ENCODE data around the gene AURKA.
A peak's percentile ranks its signal among the peaks of the same experiment; 100 is the strongest.

Gene AURKA

DNA sequence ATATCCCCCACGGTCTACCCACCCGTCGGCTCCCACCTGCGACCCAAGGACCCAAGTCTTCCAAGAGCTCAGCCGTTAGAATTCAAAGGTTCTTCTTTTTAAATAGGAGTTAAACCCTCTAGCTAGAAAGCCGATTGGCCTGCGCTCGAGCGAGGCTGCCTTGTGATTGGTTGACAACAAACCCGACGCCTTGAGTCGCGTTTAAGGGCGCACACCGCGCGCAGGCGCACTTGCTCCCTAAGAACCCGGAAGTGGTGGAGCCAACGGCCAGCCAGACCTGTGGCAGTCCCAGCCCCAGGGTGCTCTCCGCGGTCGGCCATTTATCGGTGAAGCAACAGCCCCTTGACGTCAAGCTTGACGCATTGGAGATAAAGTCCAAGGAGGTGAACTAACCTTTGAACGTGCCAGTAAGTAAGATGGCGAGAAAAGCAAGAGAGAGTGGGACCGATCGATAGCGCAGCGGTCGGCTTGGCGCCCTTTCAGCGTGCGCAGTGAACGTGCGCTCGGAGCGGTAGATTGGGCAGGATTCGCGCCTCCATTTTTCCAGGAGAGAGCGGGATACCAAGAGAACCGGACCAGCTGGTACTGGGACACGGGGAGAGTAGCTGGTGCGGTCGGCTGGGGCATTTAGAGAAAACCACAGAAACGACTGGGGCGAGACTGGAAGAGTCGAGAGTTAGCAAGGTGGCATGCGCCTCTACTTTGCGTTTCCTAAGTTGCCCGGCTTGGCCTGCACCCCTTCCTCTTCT lies at the start of gene AURKA, which contains the start of gene CSTF1:
AURKA (minus strand) TSS at position 84 of the 749 bp plus-strand sequence. CDS start 4,018 bp downstream, outside the sequence.
CSTF1 (plus strand) TSS at position 514 of the 749 bp plus-strand sequence. CDS start 2,908 bp downstream, outside the sequence.
- peak; percentile 99 to 100 for DNase-seq

DNA sequence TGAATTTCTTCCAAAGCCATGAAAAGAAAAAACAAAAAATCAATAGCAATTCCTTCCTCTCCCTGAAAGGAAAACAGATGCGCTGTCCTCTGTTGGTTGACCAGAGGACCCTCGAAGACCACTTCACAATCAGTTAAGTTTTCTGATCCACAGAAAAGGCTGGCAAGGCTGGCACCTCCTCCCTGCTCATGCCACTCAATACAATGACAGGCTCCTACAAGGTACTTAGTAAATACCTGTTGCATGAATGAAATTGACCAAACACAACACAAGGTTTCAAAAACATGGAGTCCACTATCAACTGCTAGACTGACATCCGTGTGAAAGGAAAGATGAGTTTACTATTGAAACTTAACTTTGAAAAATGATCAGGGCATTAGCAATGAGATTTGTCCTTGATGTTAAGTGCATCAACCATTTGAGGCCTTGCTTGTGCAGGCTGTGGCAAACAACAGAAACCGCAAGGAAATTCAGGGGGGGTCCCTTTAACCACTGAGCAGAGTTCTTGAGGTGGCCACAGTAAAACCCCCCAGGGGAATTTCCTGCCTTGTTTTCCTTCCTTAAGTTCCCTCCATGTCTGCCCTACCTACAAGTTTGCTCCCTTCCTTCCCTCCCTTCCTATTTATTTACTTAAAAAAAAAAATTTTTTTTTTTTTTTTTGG lies 48.5 kb upstream of the AURKA start:
- DNase-seq: no peak

DNA sequence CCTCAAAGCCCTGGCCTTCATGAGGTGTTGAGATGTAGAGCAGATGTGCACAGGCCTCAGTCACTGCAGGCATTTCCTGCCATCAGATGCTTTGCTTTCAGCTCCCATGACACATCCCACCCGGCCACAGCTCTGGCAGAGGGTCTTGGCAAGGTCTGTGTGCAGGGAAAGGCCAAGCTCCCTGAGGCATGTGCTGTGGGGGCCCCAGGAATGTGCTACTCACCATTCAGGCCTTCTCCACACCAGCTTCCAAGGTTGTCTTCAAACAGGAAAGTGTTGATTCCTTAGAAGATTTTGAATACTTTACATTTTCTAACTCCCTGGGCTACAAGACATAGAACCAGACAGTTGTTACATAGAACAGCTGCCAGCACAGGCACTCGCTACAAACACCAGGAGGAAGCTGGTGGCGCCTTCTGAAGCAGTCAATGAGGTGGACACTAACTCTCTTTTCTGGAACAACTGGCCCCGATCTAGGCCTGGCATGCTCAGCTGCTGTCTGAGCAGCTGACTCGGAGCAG lies 47.8 kb upstream of the AURKA start:
- no peak for DNase-seq

DNA sequence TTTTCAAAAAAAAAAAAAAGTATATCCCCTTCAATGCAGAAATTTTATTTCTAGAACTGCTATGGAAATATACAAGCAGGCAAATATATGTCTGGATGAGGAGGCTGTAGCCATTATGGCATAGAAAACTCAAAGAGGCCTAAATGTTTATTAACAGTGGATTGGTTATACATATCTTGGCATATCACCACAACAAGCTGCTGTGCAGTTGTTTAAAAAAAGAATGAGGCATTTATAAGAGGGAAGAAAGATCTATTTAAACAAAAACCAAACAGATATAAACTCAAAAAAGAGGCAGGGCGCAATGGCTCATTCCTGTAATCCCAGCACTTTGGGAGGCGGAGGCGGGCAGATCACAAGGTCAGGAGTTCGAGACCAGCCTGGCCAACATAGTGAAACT lies 46.3 kb upstream of the AURKA start:
- no peak for DNase-seq

DNA sequence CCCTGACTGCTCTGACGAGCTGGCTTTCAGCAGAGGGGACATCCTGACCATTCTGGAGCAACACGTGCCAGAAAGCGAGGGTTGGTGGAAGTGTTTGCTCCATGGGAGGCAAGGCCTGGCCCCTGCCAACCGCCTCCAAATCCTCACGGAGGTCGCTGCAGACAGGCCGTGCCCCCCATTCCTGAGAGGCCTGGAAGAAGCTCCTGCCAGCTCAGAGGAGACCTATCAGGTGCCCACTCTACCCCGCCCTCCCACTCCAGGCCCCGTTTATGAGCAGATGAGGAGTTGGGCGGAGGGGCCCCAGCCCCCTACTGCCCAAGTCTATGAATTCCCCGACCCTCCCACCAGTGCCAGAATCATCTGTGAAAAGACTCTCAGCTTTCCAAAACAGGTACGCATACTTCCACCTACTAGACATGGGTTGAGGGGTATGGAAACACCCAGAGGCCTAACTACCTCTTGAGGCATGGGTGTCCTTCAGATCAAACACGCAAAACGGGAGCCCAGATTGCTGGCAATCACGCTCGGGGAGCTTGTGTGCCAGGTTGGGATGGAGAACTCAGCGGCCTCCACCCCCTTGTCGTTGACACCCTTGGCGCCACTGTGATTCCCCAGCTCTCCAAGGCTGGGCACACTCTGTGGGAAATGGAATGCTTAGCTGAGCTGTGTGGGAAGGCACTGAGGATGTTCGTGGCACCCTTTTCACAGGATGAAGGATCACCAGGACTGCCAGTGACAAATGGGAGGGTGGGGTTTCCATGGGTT lies 45.4 kb upstream of the AURKA start:
- no peak for DNase-seq

DNA sequence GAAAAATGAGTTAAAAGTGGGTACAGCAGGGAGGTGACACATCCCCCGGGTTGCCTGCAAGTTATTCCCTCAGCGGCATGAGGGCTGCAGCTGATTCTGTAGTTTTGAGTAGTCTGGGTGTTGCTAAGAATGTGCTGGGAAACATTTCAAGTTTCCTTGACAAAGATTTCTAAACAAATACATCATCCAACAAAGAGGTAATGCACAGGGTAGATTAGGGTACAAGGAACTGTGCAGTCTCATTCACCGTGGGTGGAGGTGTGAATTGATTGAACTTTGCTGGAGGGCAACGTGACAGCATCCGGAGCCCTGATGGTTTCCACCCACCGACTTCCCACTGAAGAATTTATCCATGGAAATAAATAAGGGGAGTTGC lies 41.9 kb upstream of the AURKA start:
- DNase-seq: no peak

DNA sequence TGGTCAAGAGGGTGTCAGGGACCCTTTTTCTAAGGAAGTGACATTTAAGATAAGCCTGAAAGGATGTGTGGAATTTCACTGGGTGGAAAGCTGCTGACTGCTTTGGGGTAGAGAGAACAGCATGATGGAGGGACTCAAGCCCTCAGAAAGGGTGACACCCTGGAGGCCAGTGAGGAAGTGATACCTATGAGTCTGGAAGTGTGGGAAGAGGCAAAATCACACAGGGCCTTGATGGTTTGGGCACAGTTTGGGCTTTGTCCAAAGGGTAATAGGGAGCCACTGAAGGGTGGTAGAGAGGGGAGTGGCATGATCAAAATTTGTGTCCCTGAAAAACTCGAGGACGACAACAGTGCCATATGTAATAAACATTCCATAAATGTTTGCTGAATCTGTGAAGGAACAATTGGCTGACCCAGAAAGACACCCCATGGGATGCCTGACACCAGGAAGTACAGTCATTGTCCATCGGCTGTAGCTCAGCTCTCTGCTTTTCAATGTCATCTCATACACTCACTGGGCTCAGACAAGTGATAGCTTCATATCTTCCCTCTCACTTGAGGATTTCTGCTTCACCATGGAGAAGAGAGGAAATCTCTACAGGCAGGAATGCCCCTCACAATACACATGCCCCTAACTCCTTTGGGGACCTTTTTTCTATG lies 41.3 kb upstream of the AURKA start:
- DNase-seq: no peak

DNA sequence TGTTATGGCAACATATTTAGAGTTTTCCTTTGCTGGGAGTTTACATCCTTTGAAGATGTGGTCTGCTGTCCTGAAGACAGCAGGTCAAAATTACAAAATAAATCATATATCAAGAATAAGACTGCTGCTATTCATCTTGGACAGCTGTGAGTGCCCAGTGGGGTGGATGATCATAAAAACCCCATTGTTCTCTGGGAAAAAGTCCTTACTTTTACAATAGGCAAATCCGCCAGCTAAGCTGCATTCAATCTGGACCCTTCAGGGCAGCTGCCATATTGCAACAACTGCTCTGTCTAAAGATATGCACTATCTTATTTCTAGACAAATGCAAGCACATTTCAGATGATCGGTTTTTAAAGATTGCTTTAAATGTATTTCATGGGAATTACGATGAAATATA lies 39.5 kb upstream of the AURKA start:
- no peak for DNase-seq

DNA sequence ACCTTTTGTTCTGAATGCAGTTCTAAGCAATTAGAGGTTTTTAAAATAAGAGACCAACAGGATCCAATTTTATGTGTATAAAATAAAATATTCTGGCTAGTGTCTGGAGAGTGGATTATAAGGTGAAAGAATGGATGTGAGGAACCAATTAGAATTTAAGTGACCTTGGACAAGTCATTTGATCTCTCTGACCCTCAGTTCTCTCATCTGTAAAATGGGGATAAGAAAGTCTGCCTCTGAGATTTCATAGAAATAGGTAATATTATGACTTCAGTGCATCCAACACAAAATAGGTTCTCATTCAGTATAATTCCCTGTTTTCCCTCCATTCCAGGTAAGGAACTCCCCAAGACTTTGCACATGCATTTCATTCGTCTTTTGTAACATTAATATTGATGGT lies 38.9 kb upstream of the AURKA start:
- DNase-seq: no peak

DNA sequence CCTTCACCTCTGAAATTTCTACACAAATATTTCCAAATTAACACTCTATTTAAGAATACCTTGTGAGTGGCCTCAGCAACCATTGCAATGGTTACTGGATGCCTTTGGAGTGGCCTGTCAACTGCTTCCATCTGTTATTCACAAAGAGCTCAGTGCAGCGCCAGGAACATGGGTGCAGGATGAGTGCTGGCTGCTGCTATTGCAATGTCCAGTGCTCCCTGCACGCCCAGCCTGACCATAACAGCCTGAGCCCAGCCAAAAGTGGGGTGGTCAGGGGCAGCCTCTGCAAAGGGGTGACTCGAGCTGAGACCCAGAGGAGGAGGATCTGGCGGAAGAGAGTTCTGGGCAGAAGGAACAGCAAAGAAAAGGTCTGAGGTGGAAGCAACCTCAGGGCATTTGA lies 38.4 kb upstream of the AURKA start:
- no peak for DNase-seq

DNA sequence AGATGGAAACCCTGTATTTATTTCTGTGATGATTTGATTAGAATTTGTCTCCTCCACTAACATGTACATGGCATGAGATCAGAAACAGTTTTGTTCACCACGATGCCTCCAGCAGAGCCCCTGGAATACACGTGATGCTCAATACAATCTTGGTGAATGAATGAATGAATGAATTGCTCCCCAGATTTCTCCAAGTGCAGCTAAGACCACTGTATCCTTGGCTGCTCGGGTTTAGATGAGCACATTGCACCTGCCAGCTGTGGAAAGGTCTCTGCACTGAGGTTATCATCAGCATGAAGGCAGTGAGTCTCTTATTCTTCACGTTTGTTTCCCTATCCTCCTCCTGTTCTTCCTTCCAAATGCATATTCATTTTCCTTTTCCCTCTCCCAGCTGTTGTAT lies 37.9 kb upstream of the AURKA start:
- DNase-seq: no peak

DNA sequence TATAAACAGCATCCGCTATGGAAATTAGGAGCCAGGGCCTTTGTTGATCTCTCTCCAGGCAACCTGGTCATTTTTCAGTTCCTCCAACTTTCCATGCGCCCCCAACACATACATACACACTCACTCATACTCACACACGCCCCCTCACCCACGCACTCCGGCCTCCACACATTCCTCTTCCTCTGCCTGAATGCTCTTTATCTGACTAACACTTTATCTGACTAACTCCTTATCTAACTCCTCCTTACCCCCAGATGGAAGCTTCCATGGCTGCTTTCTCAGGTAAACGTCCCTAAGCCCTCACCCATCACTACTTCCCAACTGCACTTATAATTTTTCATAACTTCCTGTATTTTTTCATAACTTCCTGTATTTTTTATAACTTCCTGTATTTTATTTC lies 37.5 kb upstream of the AURKA start:
- no peak for DNase-seq

DNA sequence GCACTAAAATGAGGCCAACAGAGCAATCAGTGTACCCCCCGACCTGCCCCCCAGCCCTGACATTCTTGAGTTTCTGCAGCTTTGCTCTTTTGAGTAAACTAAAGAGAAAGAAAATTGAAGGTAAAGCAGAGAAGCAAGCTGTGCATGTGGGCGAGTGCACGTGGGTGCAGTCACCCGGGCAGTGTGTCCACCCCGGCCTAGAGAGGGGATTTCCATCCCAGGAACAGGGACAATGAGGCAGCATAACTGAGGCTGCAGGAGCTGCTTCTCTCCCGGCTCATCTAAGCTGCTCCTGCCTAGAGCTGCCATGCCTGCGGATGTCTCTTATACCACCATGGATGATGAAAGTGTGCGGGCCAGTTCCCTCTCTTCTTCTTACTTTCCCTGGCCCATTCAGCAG lies 36.9 kb upstream of the AURKA start:
- DNase-seq: no peak

DNA sequence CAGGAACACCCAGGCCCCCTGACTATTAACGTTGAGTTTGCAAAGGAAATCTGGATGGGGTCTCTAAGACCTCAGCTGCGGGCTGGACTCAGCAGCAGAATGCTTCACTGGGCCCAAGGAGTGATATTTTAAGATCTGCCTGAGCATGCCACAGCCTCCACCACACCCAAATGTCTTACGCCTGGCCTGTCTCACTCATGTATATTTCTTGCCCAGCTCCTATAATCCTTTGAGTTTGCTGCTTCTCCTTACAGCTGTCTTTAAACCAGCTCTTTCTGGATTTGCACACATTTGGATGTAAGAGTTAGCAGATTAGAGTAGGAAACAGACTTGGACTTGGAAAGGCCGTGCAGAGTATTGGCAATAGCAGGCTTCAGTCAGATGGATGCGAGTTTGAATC lies 36.4 kb upstream of the AURKA start:
- no peak for DNase-seq

DNA sequence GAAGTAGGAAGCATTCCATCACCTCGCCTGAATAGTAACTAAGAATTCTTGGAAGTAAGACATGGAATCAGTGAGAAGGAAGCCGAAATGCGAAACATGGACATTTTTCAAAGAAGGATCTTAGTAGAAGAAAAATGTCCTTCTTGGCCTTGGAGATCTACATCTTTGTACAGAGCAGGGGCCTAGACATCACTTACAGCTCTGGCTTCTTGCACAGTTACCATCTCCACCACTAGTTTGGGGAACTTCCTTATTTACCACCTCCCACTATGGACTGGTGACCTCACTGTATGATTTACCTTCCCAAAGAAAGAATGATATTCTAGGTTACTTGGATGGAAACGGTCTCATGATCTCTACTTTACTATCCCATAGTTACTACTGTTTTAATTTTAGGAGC lies 35.8 kb upstream of the AURKA start:
- DNase-seq: no peak

DNA sequence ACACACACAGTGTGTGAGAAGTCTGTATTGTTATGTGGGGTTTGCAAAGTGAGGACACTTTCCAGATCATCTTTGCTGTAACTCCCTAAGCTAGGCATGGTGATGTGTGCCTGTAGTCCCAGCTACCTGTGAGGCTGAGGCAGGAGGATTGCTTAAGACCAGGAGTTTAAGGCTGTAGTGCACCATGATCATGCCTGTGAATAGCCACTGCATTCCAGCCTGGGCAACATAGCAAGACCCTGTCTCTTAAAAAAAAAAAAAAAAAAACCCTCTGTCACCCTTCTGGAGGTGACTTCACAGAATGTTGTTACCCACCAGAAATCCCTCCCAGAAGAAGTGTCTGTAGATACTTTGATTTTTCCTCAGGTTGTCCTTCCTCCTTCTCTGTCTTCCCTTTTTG lies 34.9 kb upstream of the AURKA start:
- DNase-seq: no peak

DNA sequence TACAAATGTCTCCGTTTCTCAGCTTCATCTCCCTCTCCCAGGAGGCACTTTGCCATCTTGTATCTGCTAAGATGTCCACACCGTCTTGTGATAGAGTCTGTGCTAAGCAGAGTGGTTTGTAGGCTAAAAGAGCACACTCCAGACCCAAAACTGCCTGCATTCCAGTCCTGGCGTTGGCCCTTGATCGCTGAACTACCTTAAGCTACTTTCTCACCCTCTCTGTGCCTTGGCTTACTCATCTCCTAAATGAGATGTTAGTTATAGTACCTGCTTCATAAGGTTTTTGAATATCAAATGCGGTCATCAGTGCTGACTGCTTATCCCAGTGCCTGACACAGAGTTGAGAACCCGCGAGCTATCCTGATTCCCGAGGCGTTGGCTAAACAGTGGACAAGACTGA lies 34.0 kb upstream of the AURKA start:
- no peak for DNase-seq

DNA sequence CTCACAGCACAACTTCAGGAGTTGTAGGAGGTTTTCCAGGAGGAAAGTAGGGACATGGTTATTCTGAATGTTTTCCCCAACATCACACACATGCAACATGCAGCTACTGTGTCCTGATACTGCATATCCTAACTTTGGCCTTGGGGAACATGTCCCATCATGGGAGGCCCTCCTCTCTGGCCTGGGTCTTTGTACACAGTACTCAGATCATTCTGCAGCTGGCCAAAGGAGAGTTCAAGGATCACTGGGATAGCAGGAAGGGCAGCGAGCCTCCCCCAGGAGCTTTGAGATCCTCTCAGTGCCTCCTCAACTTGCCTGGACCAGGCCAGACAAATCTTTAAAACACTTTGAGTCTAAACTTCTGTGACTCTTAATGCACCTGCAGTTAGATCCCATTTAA lies 32.9 kb upstream of the AURKA start:
- no peak for DNase-seq

DNA sequence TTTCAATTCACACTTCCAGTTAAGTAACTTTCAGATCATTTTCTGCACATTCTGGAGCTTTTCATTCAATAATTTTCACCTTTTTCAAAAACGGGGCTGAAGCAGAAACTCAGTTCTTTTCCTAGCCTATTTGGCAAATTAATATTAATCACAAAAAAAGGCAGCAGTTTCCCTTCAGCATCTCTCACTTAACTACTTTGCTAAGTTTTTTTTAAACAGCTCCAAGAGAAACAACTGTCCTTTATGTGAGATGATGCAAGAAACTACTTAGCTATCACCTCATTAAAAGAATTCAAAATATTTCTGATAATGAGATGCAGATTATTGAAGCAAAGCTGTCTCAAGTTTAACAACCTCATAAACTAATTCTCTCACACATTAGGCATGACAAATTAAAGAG lies 31.9 kb upstream of the AURKA start:
- no peak for DNase-seq

DNA sequence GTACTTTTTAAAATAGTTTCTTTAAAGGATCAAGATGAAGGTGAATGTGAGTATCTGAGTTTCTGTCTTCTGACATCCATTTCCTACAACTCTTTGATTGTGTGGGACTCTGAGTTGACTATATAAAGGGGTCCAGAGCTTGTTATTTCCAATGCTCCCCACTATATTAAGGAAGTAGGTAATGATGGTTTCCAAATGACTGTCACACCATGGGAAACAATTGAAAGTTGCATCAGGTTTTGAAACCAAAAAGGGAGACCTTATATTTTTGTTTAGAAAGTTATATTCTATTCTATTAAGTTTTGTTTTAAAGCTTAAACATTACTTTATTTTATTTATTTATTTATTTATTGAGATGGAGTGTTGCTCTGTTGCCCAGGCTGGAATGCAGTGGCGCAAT lies 31.2 kb upstream of the AURKA start:
- no peak for DNase-seq

DNA sequence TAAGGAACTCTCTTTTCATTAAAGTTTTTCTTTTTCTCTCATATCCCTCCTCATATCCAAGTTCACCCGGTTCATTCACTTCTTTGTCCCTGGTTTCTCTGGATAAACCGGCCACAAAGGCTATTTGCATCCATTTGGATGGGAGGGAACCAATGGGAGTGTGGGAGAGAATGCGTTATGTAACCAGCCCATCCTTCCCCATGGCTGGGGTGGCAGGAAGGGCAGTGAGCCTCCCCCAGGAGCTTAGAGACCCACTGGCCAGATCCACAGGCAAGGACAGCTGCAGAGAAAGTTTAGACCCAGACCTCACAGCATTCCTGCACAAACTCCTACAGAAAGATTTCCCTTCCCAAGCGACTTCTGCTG lies 30.8 kb upstream of the AURKA start:
- DNase-seq: no peak

DNA sequence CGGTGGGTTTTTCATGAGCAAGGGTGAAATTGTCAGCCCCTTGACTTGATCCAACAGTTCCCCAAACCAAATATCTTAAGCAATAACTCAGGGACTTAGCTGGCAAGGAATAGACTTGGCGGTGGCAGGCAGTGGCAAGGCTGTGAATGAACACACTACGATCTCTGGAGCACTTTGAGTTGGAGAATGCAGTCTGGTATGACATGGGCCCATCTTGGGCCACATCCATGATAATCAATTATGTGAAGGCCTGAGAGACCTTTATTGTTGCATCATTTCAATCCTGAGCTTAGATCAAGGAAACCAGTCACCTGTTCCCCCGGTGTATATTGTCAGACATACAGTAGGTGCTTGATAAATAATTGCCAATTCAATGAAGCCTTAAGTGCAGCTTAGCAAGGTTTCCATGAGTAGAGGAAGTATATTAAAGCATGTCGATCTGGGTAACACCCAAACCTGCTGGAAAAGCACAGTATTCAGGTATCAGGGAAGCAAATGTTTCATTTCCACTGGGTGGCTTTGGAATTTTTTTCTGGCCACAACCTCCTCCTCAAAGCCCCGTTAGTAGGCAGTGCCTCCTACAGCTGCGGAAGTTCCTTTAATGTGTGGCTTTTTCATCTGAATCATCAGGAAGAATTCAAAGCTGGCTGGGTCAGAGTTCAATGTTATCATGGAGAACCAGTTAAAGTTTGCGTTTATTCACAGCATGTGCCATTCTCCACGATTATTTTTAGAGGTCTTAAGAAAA lies 30.2 kb upstream of the AURKA start:
- no peak for DNase-seq

Data from SW 1271 (cell line).